COLO668 (cell line): ENCODE data around the gene DYNC1I1.

Experiments used
- DNase-seq: peaks from one replicate; lab custom pipeline; 2025; ENCODE audit not compliant: unreplicated experiment; lab: John Stamatoyannopoulos, UW

DYNC1I1 gene

GRCh38 chr7:95955748-95956147 lies 183.4 kb downstream of the DYNC1I1 start:
- no peak for DNase-seq

DNA sequence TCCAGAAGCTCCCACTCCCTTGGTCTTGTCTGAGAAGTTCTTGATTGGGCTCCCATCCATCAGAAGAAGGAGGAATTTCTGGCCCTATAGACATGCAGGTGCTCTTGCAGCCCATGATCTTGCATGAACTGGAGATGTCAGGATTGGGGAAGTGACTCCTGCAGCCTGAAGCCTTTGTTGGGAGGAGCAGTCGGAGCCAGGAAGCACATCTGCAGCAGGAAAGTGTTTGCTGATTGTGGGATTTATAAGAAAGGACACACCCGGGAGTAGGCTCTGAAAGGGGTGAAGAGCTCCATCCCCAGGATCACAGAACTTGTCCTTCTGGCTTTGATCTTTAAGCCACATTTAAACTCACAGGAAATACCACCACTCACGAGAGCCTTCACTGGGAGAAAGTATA lies 185.2 kb downstream of the DYNC1I1 start:
- DNase-seq = no peak

DNA sequence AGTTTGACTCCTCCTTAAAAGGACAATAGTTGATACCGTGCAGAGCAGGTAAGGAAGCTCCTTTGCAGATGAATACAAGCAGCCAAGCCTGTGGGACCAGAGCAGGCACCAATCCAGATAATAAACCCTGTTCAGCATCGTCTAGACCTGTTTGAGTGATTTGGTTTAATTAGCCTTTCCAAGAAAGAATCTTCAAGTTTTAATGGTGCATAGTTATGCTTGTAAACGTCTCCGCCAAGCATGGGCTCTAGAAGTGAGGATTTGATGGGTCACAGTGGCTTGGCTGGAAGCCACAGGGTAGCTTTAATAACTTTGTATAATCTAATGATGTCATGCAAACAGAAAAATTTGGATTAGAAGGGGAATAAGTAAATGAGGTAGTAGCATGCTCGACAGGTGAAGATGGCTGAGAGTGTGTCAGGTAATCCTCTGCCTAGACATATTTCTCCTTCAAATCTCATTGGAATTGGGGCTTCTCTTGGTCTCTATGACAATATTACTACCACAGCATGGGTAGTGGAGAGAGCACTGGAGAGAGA lies 188.4 kb downstream of the DYNC1I1 start:
- DNase-seq = no peak

DNA sequence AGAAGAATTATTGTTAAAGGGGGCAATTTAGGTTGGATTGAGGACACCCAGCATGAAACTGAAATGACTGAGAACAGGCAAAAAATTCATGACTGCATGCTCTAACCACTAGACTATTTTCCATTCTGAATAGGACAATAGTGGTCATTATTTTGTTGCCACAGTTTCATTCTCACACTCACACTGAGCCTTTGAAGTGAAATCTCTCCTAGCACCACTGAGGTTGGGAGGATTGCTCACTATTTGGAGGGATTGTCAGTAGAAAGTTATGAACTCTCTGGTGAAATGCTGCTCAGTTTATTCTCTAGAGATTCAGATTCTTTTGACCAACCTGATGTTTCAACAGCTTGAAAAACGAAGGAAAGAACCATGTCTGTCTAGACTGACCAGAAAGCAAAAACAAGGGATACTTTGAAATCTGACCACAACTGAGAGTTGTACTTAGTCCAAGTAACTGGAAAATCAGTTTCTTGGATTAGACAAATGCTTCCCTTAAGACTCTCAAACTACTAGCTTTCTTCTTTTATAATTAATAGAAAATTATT lies 191.2 kb downstream of the DYNC1I1 start:
- DNase-seq = no peak

- no peak for DNase-seq
These were observed 199.4 kb downstream of the DYNC1I1 start for GRCh38 chr7:95971716-95972115.

- no peak for DNase-seq
These were observed 200.2 kb downstream of the DYNC1I1 start for GRCh38 chr7:95972523-95972922.

DNA sequence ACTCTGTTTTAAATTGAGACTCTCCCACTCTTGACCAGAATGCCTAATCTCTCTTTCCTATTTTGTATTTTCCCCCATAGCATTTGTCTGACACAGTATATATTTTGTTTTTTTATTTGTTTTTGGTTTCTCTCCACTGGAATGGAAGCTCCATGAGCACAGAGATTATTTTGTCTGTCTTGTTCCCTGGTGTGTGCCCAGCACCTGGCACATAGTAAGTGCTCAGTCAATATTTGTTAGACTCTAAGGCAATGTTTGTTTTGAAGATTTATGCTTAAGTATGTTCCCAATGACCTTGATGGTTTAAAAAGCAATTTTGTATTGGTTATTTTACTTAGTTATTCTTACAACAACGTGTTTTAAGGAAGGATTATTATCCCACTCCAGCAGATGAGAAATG lies 201.8 kb downstream of the DYNC1I1 start:
- no peak for DNase-seq

DNA sequence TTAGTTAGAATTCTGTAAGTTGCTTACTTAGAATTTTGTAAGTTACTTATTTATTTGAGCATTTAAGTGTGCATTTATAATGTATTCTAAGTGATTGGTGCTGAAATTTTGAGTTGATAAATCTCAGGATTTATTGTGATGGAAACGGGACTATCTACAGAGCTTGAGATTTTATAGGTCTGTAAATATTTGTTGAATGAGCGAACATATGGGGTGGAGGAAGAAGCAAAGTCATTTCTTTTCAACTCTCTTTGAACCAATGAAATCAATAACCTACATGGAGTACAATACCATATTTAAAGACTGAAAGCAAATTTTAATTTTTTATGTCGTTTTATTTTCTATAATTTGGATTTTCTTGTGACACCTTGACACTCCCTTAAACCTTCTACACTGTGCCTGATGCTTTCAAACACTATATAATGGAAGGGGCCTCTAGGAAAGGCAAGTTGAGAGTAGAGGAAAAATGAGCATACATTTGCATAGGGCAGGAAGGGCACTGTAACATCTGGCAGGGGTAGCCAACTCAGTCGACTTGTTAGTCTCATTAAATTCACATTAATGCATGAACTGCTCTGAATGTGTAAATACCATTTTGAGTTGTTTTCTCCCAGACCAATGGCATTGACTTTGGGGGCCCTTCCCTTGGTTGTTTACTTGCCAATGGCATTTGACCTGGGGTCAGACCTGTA lies 204.2 kb downstream of the DYNC1I1 start:
- DNase-seq = peak; percentile 19

GRCh38 chr7:95977994-95978393 lies 205.6 kb downstream of the DYNC1I1 start:
- no peak for DNase-seq

- no peak for DNase-seq
These were observed 207.8 kb downstream of the DYNC1I1 start for GRCh38 chr7:95980167-95980566.

DNA sequence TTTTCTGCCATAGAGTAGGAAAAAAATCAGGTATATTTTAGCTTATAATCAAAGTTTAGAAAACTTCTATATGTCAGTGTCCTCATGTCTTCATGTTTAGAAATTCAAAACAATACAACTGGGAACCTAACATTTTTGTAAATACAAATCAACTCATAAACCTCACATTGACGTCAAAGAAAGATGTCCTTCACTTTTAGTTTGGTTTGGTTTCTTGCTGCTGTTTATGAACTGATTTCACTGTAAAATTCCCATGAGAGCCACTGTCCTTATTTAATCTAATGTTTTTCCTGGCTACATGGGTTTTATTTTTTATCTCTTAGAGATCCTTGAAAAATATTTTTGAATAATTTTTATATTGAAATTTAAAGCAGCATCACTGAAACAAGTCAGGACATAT lies 208.4 kb downstream of the DYNC1I1 start:
- no peak for DNase-seq

DNA sequence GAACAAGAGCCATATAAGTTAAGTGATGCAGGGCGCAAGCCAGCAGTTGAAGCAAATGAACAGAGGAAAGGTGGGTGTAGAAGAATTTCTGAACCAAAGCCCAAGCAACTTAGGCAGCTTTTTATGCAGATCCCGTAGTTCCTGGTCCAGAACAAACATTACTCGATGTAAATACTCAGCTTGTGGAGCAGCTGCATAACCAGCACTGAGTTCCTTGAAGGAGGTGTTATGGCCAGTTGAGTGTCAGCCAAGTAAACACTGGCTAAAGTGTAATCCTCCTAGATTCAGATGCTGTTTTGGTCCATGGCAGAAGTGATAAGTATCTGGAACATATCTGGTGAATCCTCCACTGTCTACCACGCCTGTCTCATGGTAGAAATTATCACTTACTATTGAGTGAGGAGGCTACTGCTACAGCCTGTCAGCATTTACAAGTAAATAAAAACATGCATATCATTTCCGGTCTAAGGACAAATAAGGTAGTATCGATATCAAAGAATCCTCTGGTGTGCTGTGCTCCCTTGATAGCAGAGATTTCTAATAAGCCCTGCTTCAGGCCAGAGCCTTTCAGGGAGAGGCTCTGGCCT lies 213.9 kb downstream of the DYNC1I1 start:
- no peak for DNase-seq

DNA sequence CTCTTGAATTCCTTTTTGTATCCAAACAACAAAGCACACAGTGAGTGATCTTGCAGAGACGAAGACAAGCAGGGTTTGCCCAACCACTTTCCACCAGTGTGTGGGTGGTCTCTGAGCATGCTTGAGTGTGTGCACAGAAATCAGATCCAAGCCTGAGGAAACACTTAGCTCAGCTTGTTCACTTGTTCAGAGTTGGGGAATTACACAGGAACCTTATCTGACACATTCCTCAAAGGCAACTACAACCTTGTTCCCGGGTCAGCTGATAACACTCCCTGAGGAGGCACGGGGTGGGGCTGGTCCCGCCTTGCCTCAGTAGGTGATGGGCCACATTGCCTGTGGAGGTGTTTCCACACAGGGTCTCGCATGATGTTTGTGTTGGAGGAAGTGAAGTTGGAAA lies 216.9 kb downstream of the DYNC1I1 start:
- no peak for DNase-seq

DNA sequence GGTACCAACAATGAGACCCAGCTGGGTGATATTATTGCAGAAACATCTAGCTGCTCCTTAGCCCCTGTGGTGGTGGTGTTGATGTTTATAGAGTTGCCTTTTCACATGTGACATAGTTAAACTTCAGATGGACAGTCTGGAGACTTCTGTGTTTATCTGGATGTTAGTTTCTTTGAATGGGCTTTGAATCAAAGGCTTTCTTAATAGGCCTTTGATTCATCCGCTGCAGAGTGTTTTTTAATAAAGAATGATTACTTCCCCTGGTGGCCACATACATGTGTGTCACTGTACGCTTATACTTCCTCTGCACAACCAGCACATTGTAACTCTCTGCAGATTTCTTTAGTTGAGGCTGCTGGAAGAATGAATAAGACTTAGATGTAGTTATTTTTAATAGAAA lies 221.0 kb downstream of the DYNC1I1 start:
- DNase-seq = no peak

DNA sequence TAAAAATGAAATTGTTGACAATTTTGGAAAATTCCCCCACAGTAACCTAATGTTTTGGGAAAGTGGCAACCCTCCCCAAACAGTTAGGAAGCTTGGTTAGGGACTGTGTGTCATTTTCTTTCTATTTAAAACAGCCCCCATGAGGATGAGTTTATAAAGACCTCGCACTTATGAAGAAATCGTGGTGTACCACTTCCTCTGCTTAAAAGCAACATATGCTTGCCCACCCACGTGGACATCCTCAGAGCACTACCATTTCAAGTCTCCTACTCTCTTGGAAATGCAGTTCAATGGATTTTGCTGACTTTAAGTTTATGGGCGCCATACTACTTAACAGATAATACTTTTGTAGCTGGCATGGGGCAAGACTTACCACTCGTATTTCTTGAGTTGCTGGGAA lies 223.8 kb downstream of the DYNC1I1 start:
- no peak for DNase-seq

- no peak for DNase-seq
These were observed 224.5 kb downstream of the DYNC1I1 start for GRCh38 chr7:95996886-95997285.

DNA sequence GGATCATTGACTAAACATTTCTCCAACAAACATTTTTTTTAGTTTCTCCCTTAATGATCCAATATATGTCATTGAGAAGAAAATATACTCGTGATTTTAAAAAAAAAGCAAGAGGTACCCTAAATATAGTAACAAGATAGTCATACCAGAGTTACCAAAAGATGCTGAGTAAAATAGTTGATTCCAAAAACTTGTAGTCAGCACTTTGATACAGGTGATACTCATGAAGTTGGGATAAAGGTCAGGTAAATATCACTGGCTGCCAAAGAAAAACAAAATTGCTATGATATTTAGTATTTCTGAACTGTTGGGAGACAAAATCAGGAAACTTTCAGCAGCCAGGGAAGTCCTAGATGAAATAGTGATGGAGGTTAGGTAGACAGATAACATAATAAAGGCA lies 225.3 kb downstream of the DYNC1I1 start:
- DNase-seq = no peak

DNA sequence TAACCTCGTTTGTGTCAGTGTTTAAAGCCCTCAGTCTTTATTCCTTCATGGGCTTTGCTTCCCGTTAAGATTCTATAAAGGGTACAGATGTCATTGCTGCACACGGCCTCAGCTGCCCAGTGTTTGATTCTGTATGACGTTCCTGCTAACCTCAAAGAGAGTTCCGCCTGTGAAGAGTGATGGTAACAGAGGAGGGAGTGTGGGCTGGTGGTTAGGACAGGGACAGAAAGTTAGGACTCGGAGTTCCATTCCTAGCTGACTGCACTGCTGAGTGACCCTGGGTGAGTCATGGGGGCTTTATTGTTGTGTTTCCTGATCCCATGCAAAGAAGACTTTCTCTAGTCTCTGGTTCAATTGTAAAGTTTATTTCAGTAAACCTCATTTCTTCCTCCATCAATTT lies 227.1 kb downstream of the DYNC1I1 start:
- no peak for DNase-seq

DNA sequence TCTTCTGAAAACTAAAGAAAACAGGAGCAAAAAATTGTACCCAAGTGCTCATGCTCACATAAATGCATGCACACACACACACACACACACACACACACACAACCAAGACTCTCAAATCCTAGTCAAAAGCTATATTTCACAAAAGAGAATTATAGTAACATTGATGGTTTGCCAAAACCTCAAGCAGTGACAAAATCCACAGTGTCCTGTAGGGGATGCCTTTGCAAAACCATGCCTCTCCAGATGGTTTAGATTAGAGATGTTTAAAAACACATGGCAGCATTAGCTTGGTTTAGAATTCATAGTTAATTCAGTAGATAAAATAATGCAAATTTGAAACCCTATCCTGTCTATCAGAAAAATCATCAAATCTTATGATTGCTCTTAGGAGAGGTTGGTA lies 232.2 kb downstream of the DYNC1I1 start:
- no peak for DNase-seq

- no peak for DNase-seq
These were observed 232.9 kb downstream of the DYNC1I1 start for GRCh38 chr7:96005271-96005670.

DNA sequence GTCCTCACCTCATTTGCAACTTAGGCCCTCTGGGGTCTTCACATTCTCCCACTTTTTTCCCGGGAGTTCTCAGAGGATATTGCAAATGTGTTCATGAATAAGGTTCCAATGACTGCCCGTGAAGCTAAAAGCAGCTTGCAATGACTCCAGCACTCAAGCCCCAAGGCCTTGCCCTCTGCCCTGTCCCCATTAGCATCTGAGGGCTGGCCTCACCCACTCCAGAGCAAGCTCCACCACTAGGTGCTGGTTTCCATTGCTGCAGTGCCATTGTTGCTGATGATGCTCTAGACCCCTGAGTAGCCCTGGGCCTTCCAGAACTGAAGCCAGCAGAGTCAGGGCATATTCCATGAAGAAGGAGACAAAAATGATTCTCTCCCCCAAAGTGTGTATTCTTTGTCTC lies 236.8 kb downstream of the DYNC1I1 start:
- no peak for DNase-seq

- DNase-seq = no peak
These were observed 241.5 kb downstream of the DYNC1I1 start for GRCh38 chr7:96013836-96014235.

DNA sequence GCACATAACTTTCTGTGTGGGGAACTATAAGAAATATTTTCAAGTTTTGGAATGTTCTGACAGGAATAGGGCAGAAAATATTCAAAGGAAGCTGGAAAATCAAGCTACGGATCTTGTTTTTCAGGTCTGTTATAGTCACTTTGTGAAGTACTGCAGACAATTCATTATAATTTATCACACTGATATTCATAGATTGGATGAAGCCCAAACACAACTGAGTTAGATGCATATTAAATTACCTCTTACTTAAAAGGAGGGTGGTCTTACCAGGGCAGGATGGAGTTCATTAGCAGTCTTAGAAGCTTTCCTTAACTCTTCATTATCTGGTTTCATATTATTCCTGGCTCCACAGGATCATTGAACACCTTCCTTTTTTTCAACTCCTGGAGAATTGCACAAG lies 242.3 kb downstream of the DYNC1I1 start:
- no peak for DNase-seq
